ENCODE data around the gene STRN3. TPM values are rescaled to one million over a fixed set of nuclear protein-coding genes. Genes with fewer than 3 reads are reported as not detected.
"Not testable (repeated sequence)": the region's sequence is repeated elsewhere in the genome, so short reads cannot be mapped to it uniquely, and the experiment has no call there.

Gene STRN3
- total RNA-seq, 1 donor from 2014 or later: 30.5 TPM

DNA sequence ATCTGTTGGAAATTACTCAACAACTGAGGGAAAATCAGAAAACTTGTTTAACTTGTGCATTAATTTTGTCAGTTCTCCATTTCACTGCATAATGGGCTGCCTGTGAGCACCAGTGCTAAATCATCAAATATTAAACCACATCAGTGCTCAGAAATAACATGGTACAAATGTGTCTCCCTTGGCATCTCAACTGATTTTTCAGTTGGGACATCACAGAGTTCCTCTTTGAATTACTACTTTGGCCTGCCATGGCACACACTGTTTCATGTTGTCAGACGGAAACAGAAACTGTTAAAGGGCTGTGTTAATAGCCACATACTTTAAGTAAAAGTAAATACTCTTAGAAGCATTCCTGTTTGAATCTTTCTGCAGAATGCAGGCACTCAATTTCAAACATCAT is 42.1 kb upstream of the STRN3 start:
- DNase-seq (ENCODE audit: low read depth): no peak
- no peak for TF ChIP-seq CTCF (IDR thresholded peaks at IDR 0.05; ENCODE audit: insufficient read depth, low read length, poor library complexity, severe bottlenecking)
- Histone ChIP-seq H3K27me3 (ENCODE audit: control insufficient read depth, insufficient read depth, low read length) (no peaks in the 10 kb centered on the region), H3K36me3 (ENCODE audit: control insufficient read depth, insufficient read depth, low read length) (no peaks in the 10 kb centered on the region), H3K4me3 (ENCODE audit: low read depth, low read length) (no peak overlapping the region)

DNA sequence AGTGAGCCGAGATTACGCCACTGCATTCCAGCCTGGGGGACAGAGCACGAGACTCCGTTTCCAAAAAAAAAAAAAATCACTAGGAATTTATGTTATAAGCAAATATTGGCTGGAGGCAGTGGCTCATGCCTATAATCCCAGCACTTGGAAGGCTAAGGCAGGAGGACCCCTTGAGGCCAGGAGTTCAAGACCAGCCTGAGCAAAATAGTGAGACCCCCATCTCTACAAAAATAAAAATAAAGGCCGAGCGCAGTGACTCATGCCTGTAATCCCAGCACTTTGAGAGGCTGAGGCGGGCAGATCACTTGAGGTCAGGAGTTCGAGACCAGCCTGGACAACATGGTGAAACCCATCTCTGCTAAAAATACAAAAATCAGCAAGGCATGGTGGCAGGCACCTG is 36.7 kb upstream of the STRN3 start:
- not testable (repeated sequence) for DNase-seq (ENCODE audit: low read depth); H3K27me3 ChIP-seq (ENCODE audit: control insufficient read depth, insufficient read depth, low read length); H3K4me3 ChIP-seq (ENCODE audit: low read depth, low read length); H3K36me3 ChIP-seq (ENCODE audit: control insufficient read depth, insufficient read depth, low read length)

- no peaks in the 10 kb centered on the region for H3K36me3 ChIP-seq (ENCODE audit: control insufficient read depth, insufficient read depth, low read length)
- TF ChIP-seq CTCF (IDR thresholded peaks at IDR 0.05; ENCODE audit: insufficient read depth, low read length, poor library complexity, severe bottlenecking): no peak
- no peaks in the 10 kb centered on the region for H3K27me3 ChIP-seq (ENCODE audit: control insufficient read depth, insufficient read depth, low read length)
- DNase-seq (ENCODE audit: low read depth): no peak
- H3K4me3 ChIP-seq (ENCODE audit: low read depth, low read length): no peak overlapping the region
These were observed 34.2 kb upstream of the STRN3 start for GRCh38 chr14:31060253-31060875.

DNA sequence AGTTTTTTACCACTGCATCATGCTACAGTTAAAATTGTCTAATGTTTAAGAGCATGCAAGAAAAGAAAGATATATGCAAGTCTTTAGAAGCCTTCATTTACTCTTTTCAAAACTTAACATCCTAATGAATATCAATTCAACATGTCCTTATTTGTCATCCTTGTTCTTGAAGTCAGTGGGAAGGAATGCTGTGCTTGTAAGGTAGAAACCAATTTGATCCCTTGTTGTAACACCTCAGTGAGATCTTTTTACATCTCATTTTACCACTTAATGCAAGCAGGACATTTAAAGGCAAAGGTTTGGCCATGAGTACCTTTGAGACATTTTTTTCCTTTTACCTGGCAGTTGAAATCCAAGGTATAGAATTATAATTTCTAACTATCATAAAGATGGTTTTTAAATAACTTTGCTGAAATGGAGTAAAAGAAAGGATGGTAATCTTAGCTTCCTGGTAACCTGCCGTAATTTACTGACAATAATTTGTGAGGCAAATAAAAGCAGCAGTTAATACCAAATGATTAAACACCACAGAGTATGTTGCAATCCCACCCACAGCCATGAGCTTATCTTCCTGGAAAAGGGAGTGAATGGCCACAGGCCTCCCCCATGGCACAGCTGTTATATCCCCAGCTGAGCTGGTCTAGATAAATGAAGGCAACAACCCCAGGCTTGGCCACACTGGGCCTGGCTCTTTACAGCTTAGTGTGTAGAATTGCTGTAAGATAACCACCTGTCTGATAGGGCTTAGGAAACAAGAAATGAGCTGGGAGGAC is 33.2 kb upstream of the STRN3 start:
- Histone ChIP-seq H3K27me3 (ENCODE audit: control insufficient read depth, insufficient read depth, low read length) (no peaks in the 10 kb centered on the region), H3K36me3 (ENCODE audit: control insufficient read depth, insufficient read depth, low read length) (no peaks in the 10 kb centered on the region), H3K4me3 (ENCODE audit: low read depth, low read length) (no peak overlapping the region)
- DNase-seq (ENCODE audit: low read depth): peak; percentile 75
- no peak for TF ChIP-seq CTCF (IDR thresholded peaks at IDR 0.05; ENCODE audit: insufficient read depth, low read length, poor library complexity, severe bottlenecking)

DNA sequence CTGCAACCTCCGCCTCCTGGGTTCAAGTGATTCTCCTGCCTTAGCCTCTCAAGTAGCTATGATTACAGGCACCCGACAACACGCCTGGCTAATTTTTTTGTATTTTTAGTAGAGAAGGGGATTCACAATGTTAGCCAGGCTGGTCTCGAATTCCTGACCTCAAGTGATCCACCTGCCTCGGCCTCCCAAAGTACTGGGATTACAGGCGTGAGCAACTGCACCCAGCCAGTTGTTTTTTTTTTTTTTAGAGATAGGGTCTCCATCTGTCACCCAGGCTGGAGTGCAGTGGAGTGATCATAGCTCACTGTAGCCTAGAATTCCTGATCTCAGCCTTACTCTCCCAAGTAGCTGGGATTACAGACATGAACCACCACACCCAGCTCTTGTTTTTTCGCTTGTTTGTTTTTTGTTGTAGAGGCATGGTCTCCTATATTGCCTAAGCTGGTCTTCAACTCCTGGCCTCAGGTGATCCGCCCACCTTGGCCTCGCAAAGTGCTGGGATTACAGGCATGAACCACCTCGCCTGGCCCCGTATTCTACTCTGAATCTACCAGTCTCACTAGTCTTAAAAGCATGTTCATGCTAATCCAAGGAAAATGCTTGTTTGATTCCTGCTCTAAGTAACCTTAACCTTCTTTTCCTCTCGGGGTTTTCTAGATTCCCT is 31.7 kb upstream of the STRN3 start:
- Histone ChIP-seq H3K36me3 (ENCODE audit: control insufficient read depth, insufficient read depth, low read length) (no peaks in the 10 kb centered on the region), H3K4me3 (ENCODE audit: low read depth, low read length) (no peak overlapping the region), H3K27me3 (ENCODE audit: control insufficient read depth, insufficient read depth, low read length) (no peaks in the 10 kb centered on the region)
- TF ChIP-seq CTCF (IDR thresholded peaks at IDR 0.05; ENCODE audit: insufficient read depth, low read length, poor library complexity, severe bottlenecking): no peak
- DNase-seq (ENCODE audit: low read depth): no peak

DNA sequence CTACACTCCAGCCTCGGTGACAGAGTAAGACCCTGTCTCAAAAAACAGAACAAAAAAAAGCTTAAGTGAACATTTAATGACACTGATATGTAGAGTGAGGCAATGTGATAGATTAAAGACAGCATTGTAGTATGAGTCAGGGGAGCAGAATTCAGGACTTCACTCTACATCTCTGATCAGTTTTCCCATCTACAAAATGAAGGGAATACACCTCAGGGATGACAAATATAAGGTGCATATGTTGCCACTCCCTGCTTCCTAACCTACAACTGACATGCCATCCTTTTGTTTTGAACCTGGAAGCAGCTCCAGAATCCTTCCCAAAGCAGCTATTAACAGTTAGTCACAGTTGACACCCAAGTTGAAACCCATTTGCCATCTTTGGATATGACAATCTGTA is 30.9 kb upstream of the STRN3 start:
- no peak overlapping the region for H3K4me3 ChIP-seq (ENCODE audit: low read depth, low read length)
- no peaks in the 10 kb centered on the region for H3K36me3 ChIP-seq (ENCODE audit: control insufficient read depth, insufficient read depth, low read length)
- no peak for DNase-seq (ENCODE audit: low read depth)
- H3K27me3 ChIP-seq (ENCODE audit: control insufficient read depth, insufficient read depth, low read length): no peaks in the 10 kb centered on the region
- TF ChIP-seq CTCF (IDR thresholded peaks at IDR 0.05; ENCODE audit: insufficient read depth, low read length, poor library complexity, severe bottlenecking): no peak

- not testable (repeated sequence) for DNase-seq (ENCODE audit: low read depth); H3K4me3 ChIP-seq (ENCODE audit: low read depth, low read length); H3K27me3 ChIP-seq (ENCODE audit: control insufficient read depth, insufficient read depth, low read length); H3K36me3 ChIP-seq (ENCODE audit: control insufficient read depth, insufficient read depth, low read length)
These were observed 26.9 kb upstream of the STRN3 start for GRCh38 chr14:31052905-31053586.

Measured in kidney epithelial cell (primary cell).